IgD-negative memory B cell (primary cell): ENCODE data around the gene SPDYE18. TPM values are rescaled to one million over a fixed set of nuclear protein-coding genes. Genes with fewer than 3 reads are reported as not detected.
"Not testable (repeated sequence)": the region's sequence is repeated elsewhere in the genome, so short reads cannot be mapped to it uniquely, and the experiment has no call there.

ENCODE experiments used
- H3K27ac Mint-ChIP-seq, 3 donors: one replicate each; pipeline ENCODE4 v1.8.0; 2020 to 2022; ENCODE audit warnings: mild to moderate bottlenecking in 3 of 3, mixed read lengths in 3 of 3, moderate library complexity in 1 of 3
- H3K27me3 Mint-ChIP-seq: one replicate; pipeline ENCODE4 v1.8.0; 2021; ENCODE audit warnings: mixed read lengths
- H3K36me3 Mint-ChIP-seq: one replicate; pipeline ENCODE4 v1.8.0; 2020; ENCODE audit warnings: mild to moderate bottlenecking, mixed read lengths
- H3K4me1 Mint-ChIP-seq, 3 donors: one replicate each; pipeline ENCODE4 v1.8.0; 2020 to 2022; ENCODE audit warnings: mixed read lengths in 3 of 3, mild to moderate bottlenecking in 1 of 3
- H3K4me3 Mint-ChIP-seq, 4 donors: one replicate each; pipeline ENCODE4 v1.8.0; 2020 to 2022; ENCODE audit warnings: mild to moderate bottlenecking in 4 of 4, mixed read lengths in 4 of 4, moderate library complexity in 3 of 4
- H3K9me3 Mint-ChIP-seq, 3 donors: one replicate each; pipeline ENCODE4 v1.8.0; 2020 to 2021; ENCODE audit warnings: mixed read lengths in 3 of 3, mild to moderate bottlenecking in 1 of 3
- polyA plus RNA-seq: library from polyadenylated mRNA; unstranded; fragments of 300-500 nt; fragmentation: Illumina TruSeq; gene quantifications from one replicate; pipeline ENCODE4 v1.2.3, GENCODE V29; 2021

Gene SPDYE18, protein sequence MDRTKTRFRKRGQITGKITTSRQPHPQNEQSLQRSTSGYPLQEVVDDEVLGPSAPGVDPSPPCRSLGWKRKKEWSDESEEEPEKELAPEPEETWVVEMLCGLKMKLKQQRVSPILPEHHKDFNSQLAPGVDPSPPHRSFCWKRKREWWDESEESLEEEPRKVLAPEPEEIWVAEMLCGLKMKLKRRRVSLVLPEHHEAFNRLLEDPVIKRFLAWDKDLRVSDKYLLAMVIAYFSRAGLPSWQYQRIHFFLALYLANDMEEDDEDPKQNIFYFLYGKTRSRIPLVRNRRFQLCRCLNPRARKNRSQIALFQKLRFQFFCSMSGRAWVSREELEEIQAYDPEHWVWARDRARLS
- not detected for polyA plus RNA-seq

DNA sequence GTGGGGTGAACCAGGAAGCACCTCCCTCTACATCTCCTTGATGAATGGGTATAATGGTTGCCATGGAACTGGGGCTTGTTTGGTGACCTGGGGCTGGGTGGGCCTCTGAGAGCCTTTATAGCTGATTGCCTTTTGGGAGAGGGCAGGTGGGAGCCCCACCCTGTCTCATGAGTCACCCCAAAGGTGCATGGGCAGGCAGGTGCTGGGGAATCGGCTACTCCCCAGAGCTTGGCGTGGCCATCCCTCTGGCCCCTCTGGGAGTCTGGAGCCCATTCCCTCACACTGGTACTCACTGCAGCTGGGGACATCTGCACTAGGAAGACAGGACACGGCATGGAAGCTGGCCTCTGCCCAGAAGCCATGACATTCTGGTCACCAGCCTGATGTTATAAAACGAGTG, at the start of gene SPDYE18:
SPDYE18 (minus strand) TSS at position 2 of the 400 bp plus-strand sequence. CDS start 2,046 bp downstream, outside the sequence.
- H3K4me3 Mint-ChIP-seq, result peak within 1 kb of the TSS in 1 of 4 donors; percentile 8
- not testable (repeated sequence) for H3K4me1 Mint-ChIP-seq, H3K27ac Mint-ChIP-seq

DNA sequence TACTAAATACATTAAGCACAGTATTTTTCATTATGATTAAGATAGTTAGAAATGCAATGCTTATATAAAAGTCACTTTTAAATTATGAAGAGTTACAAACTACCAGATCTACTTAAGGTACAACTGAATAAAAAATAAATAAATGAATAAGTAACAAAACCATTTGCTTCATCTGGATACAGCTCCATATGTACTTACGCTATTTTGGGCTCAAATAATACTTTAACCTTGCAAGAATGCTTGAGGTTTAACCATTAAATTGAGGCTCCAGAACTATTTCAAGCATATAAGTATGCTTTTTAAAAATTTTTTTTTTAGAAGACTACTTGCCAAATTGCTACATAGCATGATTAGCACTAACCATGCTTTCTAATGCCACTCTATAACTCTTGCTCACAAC, 46.0 kb upstream of the SPDYE18 start:
- not testable (repeated sequence) for H3K9me3 Mint-ChIP-seq, H3K4me1 Mint-ChIP-seq, H3K4me3 Mint-ChIP-seq, H3K27me3 Mint-ChIP-seq, H3K36me3 Mint-ChIP-seq, H3K27ac Mint-ChIP-seq

More for the DNA sequence above, at the start of gene SPDYE18:
- H3K9me3 Mint-ChIP-seq, H3K36me3 Mint-ChIP-seq, H3K27me3 Mint-ChIP-seq: not testable (repeated sequence)

DNA sequence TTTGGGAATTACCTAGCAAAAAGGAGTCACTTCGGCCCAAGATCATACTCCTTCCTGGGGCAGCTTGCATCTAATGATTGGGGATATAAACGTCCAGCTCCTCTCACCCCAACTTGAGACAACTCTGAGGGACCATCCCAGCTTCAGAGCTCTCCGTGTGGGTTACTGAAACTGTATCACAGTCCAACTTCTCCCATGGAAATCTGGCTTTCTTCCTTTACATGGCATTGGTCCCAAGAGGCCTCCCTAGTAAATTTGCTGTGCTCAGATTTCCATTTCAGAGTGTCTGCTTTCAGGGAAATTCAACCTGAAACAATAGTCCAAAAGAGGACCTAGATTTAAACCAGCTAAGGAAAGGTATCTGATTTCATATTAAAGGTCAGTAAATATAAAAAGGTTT, 45.3 kb upstream of the SPDYE18 start:
- H3K4me3 Mint-ChIP-seq, H3K9me3 Mint-ChIP-seq, H3K36me3 Mint-ChIP-seq, H3K27me3 Mint-ChIP-seq, H3K4me1 Mint-ChIP-seq, H3K27ac Mint-ChIP-seq: not testable (repeated sequence)

DNA sequence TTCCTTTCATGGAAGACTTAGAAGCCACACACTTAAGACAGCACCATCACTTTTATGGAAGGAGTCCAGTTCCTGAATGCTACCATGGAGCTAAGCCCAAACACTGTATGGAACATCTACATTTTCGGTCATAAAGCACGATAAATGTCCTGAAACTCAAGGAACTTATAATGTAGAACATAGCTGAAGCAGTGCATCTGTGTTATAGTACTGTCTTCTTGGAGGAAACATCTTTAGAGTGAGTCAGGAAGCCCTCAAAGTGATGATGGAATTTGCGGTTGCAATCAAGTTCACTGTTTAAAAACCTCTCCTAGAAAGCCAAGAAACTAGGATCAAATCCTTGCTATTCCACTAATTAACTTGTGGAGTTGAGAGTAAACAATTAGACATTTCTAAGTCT, 43.5 kb upstream of the SPDYE18 start:
- not testable (repeated sequence) for H3K27me3 Mint-ChIP-seq, H3K36me3 Mint-ChIP-seq, H3K4me1 Mint-ChIP-seq, H3K9me3 Mint-ChIP-seq, H3K4me3 Mint-ChIP-seq, H3K27ac Mint-ChIP-seq

DNA sequence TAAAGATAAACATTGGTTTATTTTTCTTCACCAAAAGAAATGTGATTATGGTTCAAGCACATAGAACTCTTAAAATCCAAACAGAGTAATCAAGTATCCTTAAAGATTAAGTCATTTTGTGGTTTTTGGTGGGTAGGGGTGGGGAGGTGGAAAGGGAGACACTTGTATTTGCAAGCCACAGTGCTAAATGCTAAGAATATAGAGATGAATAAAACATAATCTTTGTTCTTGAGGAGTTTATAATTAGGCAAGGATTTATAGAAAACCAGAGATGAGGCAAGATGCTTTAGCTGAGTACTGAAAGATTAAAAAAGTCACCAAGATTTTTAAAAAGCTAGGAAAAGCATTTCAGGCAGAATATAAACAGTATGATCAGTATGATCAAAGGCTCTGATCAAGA, 40.3 kb upstream of the SPDYE18 start:
- H3K27ac Mint-ChIP-seq, H3K36me3 Mint-ChIP-seq, H3K9me3 Mint-ChIP-seq: not testable (repeated sequence)

DNA sequence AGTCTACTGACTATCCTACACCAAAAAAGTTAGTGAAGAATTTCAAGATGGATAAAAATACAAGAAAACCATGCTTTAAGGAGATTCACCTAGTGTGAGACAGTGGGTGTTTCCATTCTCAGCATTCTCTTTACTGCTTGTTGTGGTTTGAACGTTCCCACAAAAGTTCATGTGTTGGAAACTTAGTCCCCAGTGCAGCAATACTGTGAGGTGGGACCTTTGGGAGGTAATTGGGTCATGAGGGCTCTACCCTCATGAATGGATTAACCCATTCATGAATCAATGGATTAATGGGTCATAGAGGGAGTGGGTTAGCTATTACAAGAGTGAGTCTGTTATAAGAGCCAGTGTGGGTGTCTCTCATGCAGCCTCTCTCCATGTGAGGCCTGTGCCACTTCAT, 38.8 kb upstream of the SPDYE18 start:
- not testable (repeated sequence) for H3K36me3 Mint-ChIP-seq, H3K27me3 Mint-ChIP-seq, H3K27ac Mint-ChIP-seq

More for the DNA sequence above, 40.3 kb upstream of the SPDYE18 start:
- H3K27me3 Mint-ChIP-seq, H3K4me1 Mint-ChIP-seq, H3K4me3 Mint-ChIP-seq: not testable (repeated sequence)

DNA sequence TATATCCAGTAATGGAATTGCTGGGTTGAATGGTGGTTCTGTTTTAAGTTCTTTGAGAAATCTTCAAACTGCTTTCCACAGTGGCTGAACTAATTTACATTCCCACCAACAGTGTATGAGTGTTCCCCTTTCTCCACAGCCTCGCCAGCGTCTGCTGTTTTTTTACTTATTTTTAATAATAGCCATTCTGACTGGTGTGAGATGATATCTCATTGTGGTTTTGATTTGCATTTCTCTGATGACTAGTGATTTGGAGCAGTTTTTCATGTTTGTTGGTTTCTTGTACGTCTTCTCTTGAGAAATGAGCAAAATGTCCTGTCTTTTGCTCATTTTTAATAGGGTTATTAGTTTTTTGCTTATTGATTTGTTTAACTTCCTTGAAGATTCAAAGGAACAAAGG, 38.1 kb upstream of the SPDYE18 start:
- not testable (repeated sequence) for H3K4me1 Mint-ChIP-seq

More for the DNA sequence above, 38.8 kb upstream of the SPDYE18 start:
- H3K4me3 Mint-ChIP-seq, H3K4me1 Mint-ChIP-seq, H3K9me3 Mint-ChIP-seq: not testable (repeated sequence)

DNA sequence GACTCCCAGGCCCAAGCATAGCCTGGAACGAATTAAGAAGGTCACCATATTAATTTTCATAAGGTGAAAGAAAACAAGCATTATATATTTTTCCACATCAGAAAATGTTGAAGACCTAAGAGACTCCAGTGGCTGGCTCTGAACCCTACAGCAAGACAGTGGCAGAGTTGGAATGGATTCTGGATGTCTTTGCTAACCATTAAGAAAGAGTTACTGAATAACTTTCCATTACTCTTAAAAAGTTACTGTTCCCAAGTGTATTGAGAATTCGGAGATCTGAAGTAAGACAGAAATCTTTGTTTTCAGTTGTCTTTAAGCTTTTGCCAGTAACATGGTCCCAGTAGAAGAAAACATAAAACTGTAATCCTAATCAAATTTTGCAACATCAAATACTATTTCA, 29.9 kb upstream of the SPDYE18 start:
- not testable (repeated sequence) for H3K9me3 Mint-ChIP-seq, H3K36me3 Mint-ChIP-seq, H3K4me1 Mint-ChIP-seq

More for the DNA sequence above, 38.1 kb upstream of the SPDYE18 start:
- H3K27ac Mint-ChIP-seq, H3K4me3 Mint-ChIP-seq, H3K27me3 Mint-ChIP-seq, H3K9me3 Mint-ChIP-seq, H3K36me3 Mint-ChIP-seq: not testable (repeated sequence)

DNA sequence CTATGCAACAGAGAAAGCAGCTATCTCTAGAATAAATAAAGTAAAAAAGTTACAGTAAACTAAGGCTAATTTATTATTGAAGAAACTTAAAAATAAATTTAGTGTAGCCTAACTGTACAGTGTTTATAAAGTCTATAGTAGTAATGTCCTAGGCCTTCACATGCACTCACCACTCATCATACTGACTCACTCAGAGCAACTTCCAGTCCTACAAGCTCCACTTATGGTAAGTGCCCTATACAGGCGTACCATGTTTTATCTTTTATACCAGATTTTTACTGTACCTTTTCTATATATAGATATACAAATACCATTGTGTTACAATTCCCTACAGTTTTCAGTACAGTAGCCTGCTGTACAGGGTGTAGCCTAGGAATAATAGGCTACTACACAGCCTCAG, 19.8 kb upstream of the SPDYE18 start:
- H3K4me3 Mint-ChIP-seq, H3K27ac Mint-ChIP-seq, H3K9me3 Mint-ChIP-seq: not testable (repeated sequence)

More for the DNA sequence above, 29.9 kb upstream of the SPDYE18 start:
- not testable (repeated sequence) for H3K27ac Mint-ChIP-seq, H3K27me3 Mint-ChIP-seq, H3K4me3 Mint-ChIP-seq

DNA sequence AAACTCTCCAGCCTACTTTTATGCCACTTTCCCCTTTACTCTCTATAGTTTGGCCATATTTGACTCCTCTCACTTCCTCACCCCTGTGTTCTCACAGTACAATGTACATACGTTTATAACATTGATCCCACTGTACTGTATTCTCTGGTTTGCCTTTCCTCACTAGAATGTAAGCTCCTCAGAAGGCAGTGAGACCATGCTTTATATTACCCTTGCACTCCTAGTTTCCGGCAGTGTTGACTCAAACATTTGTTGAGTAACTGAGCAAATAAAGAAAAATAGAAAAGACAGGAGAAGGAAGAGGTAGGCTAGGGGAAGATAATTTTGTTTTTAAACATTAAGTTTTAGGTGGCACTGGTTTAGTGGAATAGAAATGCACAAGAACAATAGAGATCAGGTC, 17.9 kb upstream of the SPDYE18 start:
- H3K27me3 Mint-ChIP-seq, H3K4me3 Mint-ChIP-seq, H3K9me3 Mint-ChIP-seq, H3K36me3 Mint-ChIP-seq, H3K4me1 Mint-ChIP-seq, H3K27ac Mint-ChIP-seq: not testable (repeated sequence)

More for the DNA sequence above, 19.8 kb upstream of the SPDYE18 start:
- H3K36me3 Mint-ChIP-seq, H3K27me3 Mint-ChIP-seq, H3K4me1 Mint-ChIP-seq: not testable (repeated sequence)

DNA sequence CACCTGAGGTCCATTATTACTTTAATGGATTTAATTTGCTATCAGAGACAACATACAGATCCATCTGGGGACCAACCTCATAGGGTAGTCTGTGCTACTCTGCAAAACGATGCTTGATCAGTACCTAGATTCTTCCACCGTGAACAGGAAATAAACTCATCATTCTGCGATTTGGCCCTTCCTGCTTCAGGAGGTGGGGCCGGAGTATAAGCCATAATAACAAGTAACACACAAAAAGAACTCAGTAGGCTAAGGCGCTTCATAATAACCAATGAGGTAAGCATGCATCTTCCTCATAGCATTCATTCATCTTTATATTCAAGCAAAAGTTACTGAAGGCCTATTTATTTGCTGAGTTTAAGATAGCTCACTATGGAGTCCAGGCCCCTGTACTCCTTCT, 17.3 kb upstream of the SPDYE18 start:
- H3K27me3 Mint-ChIP-seq, H3K27ac Mint-ChIP-seq, H3K36me3 Mint-ChIP-seq, H3K9me3 Mint-ChIP-seq, H3K4me3 Mint-ChIP-seq, H3K4me1 Mint-ChIP-seq: not testable (repeated sequence)

DNA sequence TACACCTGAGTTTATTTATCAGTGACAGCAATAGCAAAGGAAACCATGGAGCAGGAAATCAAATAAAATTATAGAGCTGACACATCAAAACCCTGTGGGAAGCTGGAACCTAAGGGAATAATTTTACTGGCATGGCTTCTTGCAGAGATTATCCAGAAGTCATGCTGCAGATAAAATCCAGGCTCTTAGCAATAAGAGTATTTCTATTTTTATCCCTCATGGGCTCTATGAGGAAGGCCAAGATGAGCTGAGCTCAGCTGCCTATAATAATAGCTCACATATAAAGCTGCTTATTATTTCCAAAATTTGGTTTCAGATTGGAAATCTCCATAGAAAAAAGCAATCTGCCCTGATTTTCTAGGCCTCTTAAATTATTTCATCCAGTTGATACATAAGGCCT, 16.8 kb upstream of the SPDYE18 start:
- not testable (repeated sequence) for H3K36me3 Mint-ChIP-seq, H3K4me1 Mint-ChIP-seq, H3K27me3 Mint-ChIP-seq, H3K4me3 Mint-ChIP-seq, H3K27ac Mint-ChIP-seq, H3K9me3 Mint-ChIP-seq

DNA sequence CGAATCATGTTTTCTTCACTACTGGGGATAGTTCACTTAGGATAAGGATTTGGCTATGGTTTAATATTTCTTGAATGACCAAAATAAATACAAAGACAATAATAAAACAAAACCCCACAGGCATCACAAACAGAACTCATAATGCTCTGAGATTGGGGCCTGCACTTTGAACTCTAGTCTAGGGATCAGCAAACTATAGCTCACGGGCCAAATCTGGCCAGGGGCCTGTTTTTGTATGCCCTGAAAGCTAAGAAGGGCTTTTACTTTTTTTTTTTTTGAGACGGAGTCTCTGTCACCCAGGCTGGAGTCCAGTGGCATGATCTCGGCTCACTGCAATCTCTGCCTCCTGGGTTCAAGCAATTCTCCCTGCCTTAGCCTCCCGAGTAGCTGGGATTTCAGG, 14.7 kb upstream of the SPDYE18 start:
- H3K4me3 Mint-ChIP-seq, H3K27me3 Mint-ChIP-seq, H3K4me1 Mint-ChIP-seq, H3K27ac Mint-ChIP-seq, H3K9me3 Mint-ChIP-seq: not testable (repeated sequence)
- H3K36me3 Mint-ChIP-seq, result peaks cover 11% of the 10 kb centered on the region

DNA sequence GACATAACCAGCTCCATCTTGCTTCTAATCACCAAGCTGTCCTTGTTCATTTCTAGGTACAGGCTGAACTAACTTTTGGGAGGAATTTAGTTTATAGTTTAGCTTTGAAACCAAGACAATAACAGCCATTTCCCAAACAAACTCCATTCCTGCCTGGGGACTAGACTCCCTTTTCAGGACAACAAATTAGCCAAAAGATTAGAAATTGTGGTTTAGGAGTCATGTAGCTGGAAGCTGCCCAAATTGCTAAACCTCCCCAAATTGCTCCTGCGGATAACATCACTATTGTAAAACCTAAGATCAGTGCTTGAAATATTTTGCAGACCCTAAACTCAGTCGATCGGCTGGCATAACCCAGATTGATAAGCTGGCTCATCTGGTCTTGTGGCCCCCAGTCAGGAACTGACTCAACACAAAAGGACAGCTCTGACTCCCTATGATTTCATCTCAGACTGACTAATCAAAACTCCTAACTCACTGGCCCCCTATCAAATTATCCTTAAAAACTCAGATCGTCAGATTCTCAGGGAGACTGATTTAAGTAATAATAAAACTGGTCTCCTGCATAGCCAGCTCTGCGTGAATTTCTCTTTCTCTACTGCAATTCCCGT, 12.5 kb upstream of the SPDYE18 start:
- not testable (repeated sequence) for H3K4me3 Mint-ChIP-seq, H3K4me1 Mint-ChIP-seq, H3K27ac Mint-ChIP-seq

DNA sequence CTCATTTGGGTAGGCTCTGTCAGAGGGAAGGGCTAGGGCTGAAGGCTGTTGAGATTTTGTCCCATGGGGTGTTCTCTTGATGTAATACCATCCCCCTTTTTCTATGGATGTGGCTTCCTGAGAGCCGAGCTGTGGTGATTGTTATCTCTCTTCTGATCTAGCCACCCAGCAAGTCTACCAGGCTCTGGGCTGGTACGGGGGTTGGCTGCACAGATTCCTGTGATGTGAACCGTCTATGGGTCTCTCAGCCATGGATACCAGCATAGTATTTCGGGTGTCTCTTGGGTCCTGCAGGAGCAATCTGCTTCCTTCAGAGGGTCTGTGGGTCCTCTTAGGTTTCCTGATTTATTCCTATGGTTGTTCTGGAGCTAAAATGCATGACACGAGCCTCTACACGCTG, 8.8 kb upstream of the SPDYE18 start:
- H3K36me3 Mint-ChIP-seq, result peaks cover 17% of the 10 kb centered on the region
- not testable (repeated sequence) for H3K27ac Mint-ChIP-seq, H3K9me3 Mint-ChIP-seq, H3K27me3 Mint-ChIP-seq, H3K4me1 Mint-ChIP-seq, H3K4me3 Mint-ChIP-seq

More for the DNA sequence above, 12.5 kb upstream of the SPDYE18 start:
- peaks cover 18% of the 10 kb centered on the region for H3K36me3 Mint-ChIP-seq
- not testable (repeated sequence) for H3K9me3 Mint-ChIP-seq, H3K27me3 Mint-ChIP-seq

DNA sequence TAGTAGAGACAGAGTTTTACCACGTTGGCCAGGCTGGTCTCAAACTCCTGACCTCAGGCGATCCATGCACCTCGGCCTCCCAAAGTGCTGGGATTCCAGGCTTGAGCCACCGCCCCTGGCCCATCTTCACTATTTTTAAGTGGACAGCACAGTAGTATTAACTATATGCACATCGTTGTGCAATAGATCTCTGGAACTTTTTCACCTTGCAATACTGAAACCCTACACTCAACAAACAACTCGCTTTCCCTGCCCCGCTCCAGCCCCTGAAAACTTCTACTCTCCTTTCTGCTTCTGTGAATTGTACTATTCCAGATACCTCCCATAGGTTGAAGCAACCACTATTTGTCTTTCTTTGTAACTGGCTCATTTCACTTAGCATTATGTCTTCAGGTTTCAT, 3.5 kb upstream of the SPDYE18 start:
- not testable (repeated sequence) for H3K4me1 Mint-ChIP-seq, H3K9me3 Mint-ChIP-seq, H3K4me3 Mint-ChIP-seq, H3K27me3 Mint-ChIP-seq, H3K36me3 Mint-ChIP-seq, H3K27ac Mint-ChIP-seq
